Superior temporal gyrus (tissue), 1 donor: ENCODE results near the gene ITGA8.
"Not testable (repeated sequence)": the region's sequence is repeated elsewhere in the genome, so short reads cannot be mapped to it uniquely, and the experiment has no call there.

Experiments used
- DNase-seq: peaks from one replicate; pipeline ENCODE4 v3.0.0-alpha.2; 2016; ENCODE audit errors: extremely low spot score

ITGA8 gene

DNA sequence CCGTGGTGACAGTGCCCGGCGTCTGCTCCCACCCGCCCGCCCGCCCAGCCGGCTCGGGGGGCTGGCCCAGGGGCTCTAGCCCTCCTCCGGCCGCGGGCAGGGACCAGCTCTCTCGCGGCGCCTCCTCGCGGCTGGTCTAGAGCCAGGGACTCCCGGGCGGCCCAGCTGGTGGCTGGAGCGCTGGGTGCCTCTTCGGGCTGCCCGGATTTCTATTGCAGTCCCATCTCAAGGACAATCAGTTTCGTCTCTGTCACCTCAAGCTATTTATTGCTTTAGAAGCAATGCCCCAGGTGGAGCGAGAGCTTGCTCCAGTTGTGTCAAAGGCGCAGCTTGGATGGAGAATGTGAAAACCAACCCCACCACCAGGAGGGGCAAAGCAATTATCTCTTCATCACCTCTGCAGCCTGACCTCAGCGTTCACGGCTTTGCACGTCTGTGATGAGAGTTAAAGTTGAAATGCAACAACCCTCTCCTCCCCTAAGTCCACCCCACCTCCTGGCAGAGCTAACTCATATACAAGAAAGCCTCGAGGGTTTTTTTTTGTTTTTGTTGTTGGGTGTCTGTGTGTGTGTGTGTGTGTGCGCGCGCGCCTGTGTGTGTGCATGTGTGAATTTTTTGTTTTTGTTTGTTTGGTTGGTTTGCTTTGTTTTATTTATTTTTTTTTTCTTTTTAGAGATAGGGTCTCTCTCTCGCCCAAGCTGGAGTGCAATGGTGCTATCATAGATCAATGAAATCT, at the start of gene ITGA8:
Gene ITGA8, minus strand, starts transcription at position 24 of the 736 bp plus-strand sequence. CDS start 151 bp downstream, outside the sequence.
- DNase-seq = no peak

DNA sequence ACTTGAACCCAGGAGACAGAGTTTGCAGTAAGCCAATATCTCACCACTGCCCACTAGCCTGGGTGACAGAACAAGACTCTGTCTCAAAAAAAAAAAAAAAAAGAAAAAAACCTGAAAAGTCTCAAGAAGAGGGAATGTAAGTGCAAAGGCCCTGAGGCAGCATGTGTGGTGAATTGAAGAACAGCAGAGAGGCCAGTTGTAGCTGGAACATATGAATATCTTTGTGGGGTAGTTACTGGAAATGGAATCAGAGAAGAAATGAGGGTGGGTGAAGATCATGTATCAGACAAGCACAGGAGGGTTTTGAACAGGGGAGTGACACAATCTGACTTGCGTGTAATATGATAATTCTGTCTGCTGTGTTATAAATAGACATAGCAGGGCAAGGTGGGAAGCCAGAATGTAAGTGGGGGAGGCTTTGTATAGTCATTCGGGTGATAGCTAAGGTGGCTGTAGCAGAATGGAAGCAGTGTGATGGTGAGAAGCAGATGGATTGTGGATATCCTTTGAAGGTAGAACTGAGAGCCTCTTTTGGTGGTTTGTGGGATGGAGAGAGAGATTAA, 45.3 kb upstream of the ITGA8 start:
- no peak for DNase-seq

- DNase-seq = no peak
Measured at GRCh38 chr10:15763006-15763405, 43.3 kb upstream of the ITGA8 start.

DNA sequence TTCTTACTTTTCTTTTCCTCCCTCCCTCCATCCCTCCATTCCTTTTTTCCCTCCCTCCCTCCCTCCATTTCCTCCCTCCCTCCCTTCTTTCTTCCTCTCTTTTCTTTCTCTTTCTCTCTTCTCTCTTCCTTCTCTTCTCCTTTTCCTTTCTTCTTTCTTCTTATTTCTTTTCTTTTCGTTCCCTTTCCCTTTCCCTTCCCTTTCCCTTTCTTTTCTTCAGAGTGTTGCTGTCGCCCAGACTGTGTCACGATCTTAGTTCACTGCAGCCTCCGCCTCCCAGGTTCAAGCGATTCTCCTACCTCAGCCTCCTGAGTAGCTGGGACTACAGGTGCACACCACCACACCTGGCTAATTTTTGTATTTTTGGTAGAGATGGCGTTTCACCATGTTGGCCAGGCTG, 42.5 kb upstream of the ITGA8 start:
- DNase-seq = not testable (repeated sequence)

- not testable (repeated sequence) for DNase-seq
Measured at GRCh38 chr10:15761224-15761623, 41.5 kb upstream of the ITGA8 start.

DNA sequence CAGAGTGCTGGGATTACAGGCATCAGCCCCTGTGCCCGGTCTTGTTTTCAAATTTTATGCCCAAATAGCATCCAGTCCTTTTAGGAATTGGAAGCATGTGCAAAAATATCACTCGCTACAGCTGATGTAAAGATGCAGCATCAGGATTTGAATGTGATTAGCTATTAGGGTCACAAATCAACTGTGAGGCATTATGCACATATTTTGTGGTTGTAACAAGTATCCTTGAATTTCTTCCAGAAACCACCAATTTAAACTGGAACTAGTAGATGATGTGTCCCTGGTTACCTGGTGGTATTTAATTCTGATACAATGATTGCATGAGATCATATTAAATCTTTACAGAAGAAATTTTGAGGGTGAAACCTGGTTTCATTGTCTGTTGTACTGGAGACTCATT, 41.0 kb upstream of the ITGA8 start:
- no peak for DNase-seq

GRCh38 chr10:15759265-15759664, 39.5 kb upstream of the ITGA8 start:
- no peak for DNase-seq

DNA sequence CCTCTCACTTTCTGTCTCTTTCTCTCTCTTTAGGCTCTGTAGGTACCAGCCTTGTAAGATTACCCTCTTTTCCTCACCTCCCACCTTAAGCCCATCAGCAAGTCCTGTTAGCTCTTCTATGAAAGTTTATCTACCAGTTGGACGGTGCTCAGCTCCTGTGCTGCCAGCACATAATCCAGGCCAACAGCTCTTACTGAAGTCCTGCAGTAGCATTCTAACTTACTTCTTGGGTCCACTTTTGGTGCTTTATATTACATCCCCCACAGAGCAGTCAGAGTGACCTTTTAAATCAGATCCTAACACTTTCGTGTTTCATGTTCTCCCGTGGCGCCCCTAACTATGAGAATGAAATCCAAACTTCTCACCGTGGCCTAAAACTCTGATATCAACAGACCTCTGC, 38.9 kb upstream of the ITGA8 start:
- no peak for DNase-seq

GRCh38 chr10:15754937-15755336, 35.2 kb upstream of the ITGA8 start:
- DNase-seq = no peak

DNA sequence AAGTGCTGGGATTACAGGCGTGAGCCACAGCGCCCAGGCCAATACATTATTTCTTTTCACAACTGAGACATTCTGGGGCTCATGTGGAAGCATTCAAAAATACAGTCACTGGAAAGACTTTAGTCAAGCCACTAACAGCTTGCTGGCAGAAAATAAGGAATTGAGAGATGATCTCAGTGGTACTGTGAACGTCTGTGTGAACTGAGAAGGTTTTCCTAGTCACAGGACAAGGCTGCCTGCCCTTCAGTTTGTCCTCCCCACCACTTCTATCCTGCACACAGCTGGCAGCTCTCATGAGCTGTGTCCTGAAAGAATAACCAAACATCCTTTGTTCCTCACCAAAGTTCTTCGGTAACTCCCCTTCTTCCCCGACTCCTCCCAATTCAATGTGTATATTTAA, 31.3 kb upstream of the ITGA8 start:
- DNase-seq = no peak

- DNase-seq = no peak
Measured at GRCh38 chr10:15748126-15748525, 28.4 kb upstream of the ITGA8 start.

DNA sequence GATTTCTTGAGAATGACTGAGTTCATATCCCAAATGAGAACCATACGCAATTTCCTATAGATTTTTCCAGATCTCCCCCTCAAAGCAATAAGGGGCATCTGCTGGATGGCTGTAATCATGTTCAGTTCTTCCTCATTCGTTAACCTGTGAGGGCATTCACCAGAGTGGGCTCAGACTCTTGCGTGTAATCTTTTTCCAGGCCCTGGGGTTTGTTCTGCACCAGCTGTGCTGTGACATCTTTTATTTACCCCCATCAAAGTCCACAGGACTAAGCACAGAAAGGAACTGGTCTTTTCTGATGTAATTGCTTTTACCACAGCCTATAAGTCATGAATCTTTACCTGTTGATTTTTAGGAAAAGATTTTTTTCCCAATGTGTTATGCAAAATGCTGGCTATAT, 27.9 kb upstream of the ITGA8 start:
- DNase-seq = no peak

GRCh38 chr10:15745751-15746150, 26.0 kb upstream of the ITGA8 start:
- no peak for DNase-seq

GRCh38 chr10:15744217-15744865, 24.6 kb upstream of the ITGA8 start:
- DNase-seq = no peak

DNA sequence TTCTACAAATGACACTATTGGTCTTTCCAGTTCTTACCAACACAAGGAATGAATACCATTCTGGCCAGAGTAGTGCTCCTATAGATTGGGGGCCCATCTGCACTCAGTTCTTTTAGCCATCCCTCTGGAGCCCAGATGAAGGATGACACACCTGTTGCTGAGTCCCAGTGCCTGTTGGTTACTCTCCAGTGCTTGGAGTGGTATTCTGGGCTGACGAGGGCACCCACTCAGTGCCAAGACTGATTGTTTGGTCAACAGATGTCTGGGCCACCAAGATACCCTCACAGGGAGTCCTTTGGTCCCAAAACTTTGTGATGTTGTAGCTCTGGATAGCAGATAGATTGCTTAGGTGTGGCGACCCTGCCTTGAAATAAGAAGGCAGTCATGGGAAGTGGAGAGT, 23.7 kb upstream of the ITGA8 start:
- DNase-seq = no peak

DNA sequence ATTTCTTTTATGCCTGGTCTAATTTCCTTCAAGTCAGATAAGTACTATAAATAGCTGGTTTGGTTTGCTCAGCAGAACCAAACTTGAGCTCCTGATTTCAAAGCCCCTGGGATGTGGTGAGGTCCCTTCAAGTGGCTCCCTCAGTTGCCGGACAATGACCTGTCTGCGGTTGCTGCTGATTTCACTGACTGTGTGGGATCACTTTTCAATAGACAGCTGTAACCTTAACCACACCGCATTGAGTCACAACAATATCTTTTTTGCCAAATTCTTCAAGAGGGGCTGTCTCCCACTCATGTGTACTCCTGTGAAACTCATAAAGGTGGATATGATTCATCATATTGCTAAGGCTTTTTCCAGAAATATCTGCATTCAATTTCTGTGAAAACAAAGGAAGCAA, 23.1 kb upstream of the ITGA8 start:
- no peak for DNase-seq

GRCh38 chr10:15742102-15742501, 22.4 kb upstream of the ITGA8 start:
- DNase-seq = no peak

GRCh38 chr10:15741581-15741980, 21.9 kb upstream of the ITGA8 start:
- no peak for DNase-seq

DNA sequence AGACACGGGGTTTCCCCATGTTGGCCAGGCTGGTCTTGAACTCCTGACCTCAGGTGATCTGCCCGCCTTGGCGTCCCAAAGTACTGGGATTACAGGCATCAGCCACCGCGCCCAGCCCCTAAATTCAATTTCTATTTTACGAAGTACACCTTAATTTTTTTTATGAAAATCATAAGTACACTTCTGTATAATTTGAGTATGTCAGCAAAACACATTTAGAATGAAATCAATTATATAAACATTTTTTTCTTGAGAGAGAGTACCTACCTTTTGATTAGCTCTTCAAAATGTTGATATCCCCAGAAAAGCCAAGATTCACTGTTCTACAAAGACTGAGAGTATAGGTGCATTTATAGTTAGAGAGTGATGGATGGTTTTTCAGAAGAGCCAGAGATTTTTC, 20.5 kb upstream of the ITGA8 start:
- no peak for DNase-seq

DNA sequence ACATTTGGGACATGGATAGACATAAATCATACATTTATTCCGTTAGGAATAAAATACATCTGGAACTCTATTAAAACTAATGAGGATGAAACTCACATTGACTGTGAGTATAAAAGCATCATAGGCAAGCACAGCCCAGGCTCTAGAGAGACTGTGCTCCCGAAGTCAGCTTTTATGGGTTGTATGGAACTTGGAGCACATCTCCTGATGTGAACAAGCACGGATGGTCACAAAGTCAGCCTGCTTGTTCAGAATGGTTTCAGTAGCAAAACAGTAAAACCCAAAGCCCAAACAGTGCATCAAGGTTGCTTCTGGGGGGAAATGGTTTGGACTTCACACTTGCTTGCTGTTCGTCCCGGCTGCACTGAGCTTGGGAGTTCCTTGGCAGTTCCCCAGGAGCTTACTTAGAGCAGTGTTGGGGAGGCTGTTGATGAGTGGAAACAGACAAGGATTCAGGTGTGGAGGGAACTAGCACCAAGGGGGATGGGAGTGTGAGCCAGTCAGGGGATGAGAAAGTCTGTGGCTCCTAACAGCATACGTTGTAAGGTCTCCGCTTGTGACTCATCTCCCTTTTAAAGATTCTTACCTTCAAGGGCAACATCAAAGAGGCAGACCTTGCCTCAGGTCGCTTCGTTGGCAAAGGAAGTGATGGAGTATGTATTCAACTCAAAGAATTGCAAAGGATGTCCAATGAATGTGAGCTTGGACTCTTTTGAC, 19.7 kb upstream of the ITGA8 start:
- no peak for DNase-seq

GRCh38 chr10:15738270-15738925, 18.7 kb upstream of the ITGA8 start:
- DNase-seq = no peak

- DNase-seq = no peak
Measured at GRCh38 chr10:15737656-15738055, 17.9 kb upstream of the ITGA8 start.
